HepG2 (cell line): ENCODE measurements around the gene ACSM2B. TPM values are rescaled to one million over a fixed set of nuclear protein-coding genes. Genes with fewer than 3 reads are reported as not detected.

Source experiments
- polyA plus RNA-seq, 8 experiments: library from polyadenylated mRNA; depleted of rRNA in 3 of 8; stranded (reverse) in 7 of 8; unstranded in 1 of 8; fragments of >200 nt; fragmentation: Illumina TruSeq in 4 of 8; extraction: Trizol in 4 of 8; gene quantifications; 2 replicates each; pipeline versions ENCODE4 v1.2.1 to v1.2.3, GENCODE V29; 2011 to 2016; ENCODE audit warnings: low read depth in 4 of 8, missing spikeins in 1 of 8, mixed read lengths in 1 of 8; ENCODE audit not compliant: insufficient read depth in 1 of 8
- small RNA-seq, 3 experiments: library from RNA; depleted of rRNA; stranded (forward); fragments of <200 nt; gene quantifications; one replicate each; pipeline ENCODE3, GENCODE V24; 2012; ENCODE audit warnings: low read depth in 2 of 3, low replicate concordance in 1 of 3; ENCODE audit not compliant: insufficient read length in 3 of 3, insufficient read depth in 2 of 3
- total RNA-seq, 5 experiments: library from RNA; depleted of rRNA; stranded (reverse); fragments of >200 nt; fragmentation: Illumina TruSeq; extraction: Trizol; gene quantifications; 2 replicates each; pipeline ENCODE4 v1.2.3, GENCODE V29; 2016; ENCODE audit warnings: low read depth in 1 of 5

The ACSM2B gene
- total and polyA plus RNA-seq, 2 of the 13 experiments (the other 11 are each of a cell fraction or from before 2014, with no cell fraction given), result 22.9 to 34.0 TPM

Small RNA genes within 50 kb of the gene (small RNA-seq; reads per million reads assigned to genes)
- 0 reads per million in 3 experiments for gene AC141273.3

Other genes with a start within 250 kb of the ACSM2B start
- 0.69 and 0.88 TPM in 2 replicates for gene GP2, start 248.9 kb downstream of the ACSM2B start, total RNA-seq (2016; rRNA removed; fragmentation: Illumina TruSeq; extraction: Trizol)
- 0.15 and 0.25 TPM in 2 replicates for gene GP2, start 248.9 kb downstream of the ACSM2B start, polyA plus RNA-seq (2011; rRNA removed)
- gene UMOD, start 223.7 kb downstream of the ACSM2B start, total RNA-seq (2016; rRNA removed; fragmentation: Illumina TruSeq; extraction: Trizol), result not detected in 2 replicates
- gene UMOD, start 223.7 kb downstream of the ACSM2B start, polyA plus RNA-seq (2011; rRNA removed), result not detected in 2 replicates
- gene PDILT, start 171.6 kb downstream of the ACSM2B start, total RNA-seq (2016; rRNA removed; fragmentation: Illumina TruSeq; extraction: Trizol), result not detected in 2 replicates
- gene PDILT, start 171.6 kb downstream of the ACSM2B start, polyA plus RNA-seq (2011; rRNA removed), result 0.12 TPM in 1 of 2 replicates, not detected in the other
- 9.1 and 11.1 TPM in 2 replicates for gene ACSM5, start 166.8 kb downstream of the ACSM2B start, total RNA-seq (2016; rRNA removed; fragmentation: Illumina TruSeq; extraction: Trizol)
- gene ACSM5, start 166.8 kb downstream of the ACSM2B start, polyA plus RNA-seq (2011; rRNA removed), result 15.0 and 21.0 TPM in 2 replicates
- 10.6 and 16.3 TPM in 2 replicates for gene ACSM2A, start 124.8 kb downstream of the ACSM2B start, total RNA-seq (2016; rRNA removed; fragmentation: Illumina TruSeq; extraction: Trizol)
- gene ACSM2A, start 124.8 kb downstream of the ACSM2B start, polyA plus RNA-seq (2011; rRNA removed), result 11.4 and 20.8 TPM in 2 replicates
- 0.71 and 1.1 TPM in 2 replicates for gene ACSM1, start 121.3 kb upstream of the ACSM2B start, total RNA-seq (2016; rRNA removed; fragmentation: Illumina TruSeq; extraction: Trizol)
- 0.73 and 0.77 TPM in 2 replicates for gene ACSM1, start 121.3 kb upstream of the ACSM2B start, polyA plus RNA-seq (2011; rRNA removed)
- gene THUMPD1, start 165.5 kb upstream of the ACSM2B start, total RNA-seq (2016; rRNA removed; fragmentation: Illumina TruSeq; extraction: Trizol), result 69.1 and 102 TPM in 2 replicates
- gene THUMPD1, start 165.5 kb upstream of the ACSM2B start, polyA plus RNA-seq (2011; rRNA removed), result 20.8 and 22.7 TPM in 2 replicates
- 108 and 125 TPM in 2 replicates for gene ACSM3, start 187.6 kb upstream of the ACSM2B start, total RNA-seq (2016; rRNA removed; fragmentation: Illumina TruSeq; extraction: Trizol)
- 74.0 and 84.3 TPM in 2 replicates for gene ACSM3, start 187.6 kb upstream of the ACSM2B start, polyA plus RNA-seq (2011; rRNA removed)
- gene ERI2, start 230.1 kb upstream of the ACSM2B start, total RNA-seq (2016; rRNA removed; fragmentation: Illumina TruSeq; extraction: Trizol), result 41.3 and 53.1 TPM in 2 replicates
- 16.3 and 17.4 TPM in 2 replicates for gene ERI2, start 230.1 kb upstream of the ACSM2B start, polyA plus RNA-seq (2011; rRNA removed)
- 13.1 and 14.4 TPM in 2 replicates for gene REXO5, start 230.2 kb upstream of the ACSM2B start, total RNA-seq (2016; rRNA removed; fragmentation: Illumina TruSeq; extraction: Trizol)
- 5.5 and 5.9 TPM in 2 replicates for gene REXO5, start 230.2 kb upstream of the ACSM2B start, polyA plus RNA-seq (2011; rRNA removed)